Stimulated activated CD8-positive, alpha-beta memory T cell treated with anti-CD3 and anti-CD28 coated beads, Interleukin-15, amount 100 ng/mL, for 4 hours (primary cell): Measurements from ENCODE around the gene PHF14.
"Not testable (repeated sequence)": the region's sequence is repeated elsewhere in the genome, so short reads cannot be mapped to it uniquely, and the experiment has no call there.

Experiments
- DNase-seq, 2 donors: peaks; one replicate each; pipeline ENCODE4 v3.0.0-alpha.2; 2020; ENCODE audit warnings: low read depth in 2 of 2

The PHF14 gene

GRCh38 chr7:10981317-10981716 lies 7.6 kb downstream of the PHF14 start:
- no peak for DNase-seq

GRCh38 chr7:10990748-10991147 lies 17.1 kb downstream of the PHF14 start:
- DNase-seq, result not testable (repeated sequence)

GRCh38 chr7:10995482-10996166 lies 22.0 kb downstream of the PHF14 start:
- DNase-seq, result not testable (repeated sequence)

GRCh38 chr7:10998996-10999757 lies 25.5 kb downstream of the PHF14 start:
- no peak for DNase-seq

- no peak for DNase-seq
Measured at GRCh38 chr7:11005202-11005601, 31.5 kb downstream of the PHF14 start.

- no peak for DNase-seq
Measured at GRCh38 chr7:11006291-11006690, 32.6 kb downstream of the PHF14 start.

- no peak for DNase-seq
Measured at GRCh38 chr7:11009631-11010030, 36.0 kb downstream of the PHF14 start.

GRCh38 chr7:11021468-11021867 lies 47.8 kb downstream of the PHF14 start:
- DNase-seq, result no peak

- DNase-seq, result no peak
Measured at GRCh38 chr7:11026452-11027359, 53.0 kb downstream of the PHF14 start.

- DNase-seq, result no peak
Measured at GRCh38 chr7:11035661-11036060, 62.0 kb downstream of the PHF14 start.

- no peak for DNase-seq
Measured at GRCh38 chr7:11039974-11040373, 66.3 kb downstream of the PHF14 start.

- DNase-seq, result no peak
Measured at GRCh38 chr7:11054033-11054432, 80.4 kb downstream of the PHF14 start.

- DNase-seq, result no peak
Measured at GRCh38 chr7:11060893-11061292, 87.2 kb downstream of the PHF14 start.

- no peak for DNase-seq
Measured at GRCh38 chr7:11062110-11062509, 88.4 kb downstream of the PHF14 start.

GRCh38 chr7:11069591-11069990 lies 95.9 kb downstream of the PHF14 start:
- DNase-seq, result no peak

GRCh38 chr7:11077816-11078215 lies 104.1 kb downstream of the PHF14 start:
- no peak for DNase-seq

GRCh38 chr7:11078247-11078834 lies 104.7 kb downstream of the PHF14 start:
- DNase-seq, result no peak

- no peak for DNase-seq
Measured at GRCh38 chr7:11079907-11080306, 106.2 kb downstream of the PHF14 start.

GRCh38 chr7:11082121-11082520 lies 108.4 kb downstream of the PHF14 start:
- no peak for DNase-seq

GRCh38 chr7:11082552-11083213 lies 109.0 kb downstream of the PHF14 start:
- DNase-seq, result no peak

- DNase-seq, result no peak
Measured at GRCh38 chr7:11083214-11083568, 109.5 kb downstream of the PHF14 start.
